ENCODE measurements around the gene LPP.

Gene LPP

DNA sequence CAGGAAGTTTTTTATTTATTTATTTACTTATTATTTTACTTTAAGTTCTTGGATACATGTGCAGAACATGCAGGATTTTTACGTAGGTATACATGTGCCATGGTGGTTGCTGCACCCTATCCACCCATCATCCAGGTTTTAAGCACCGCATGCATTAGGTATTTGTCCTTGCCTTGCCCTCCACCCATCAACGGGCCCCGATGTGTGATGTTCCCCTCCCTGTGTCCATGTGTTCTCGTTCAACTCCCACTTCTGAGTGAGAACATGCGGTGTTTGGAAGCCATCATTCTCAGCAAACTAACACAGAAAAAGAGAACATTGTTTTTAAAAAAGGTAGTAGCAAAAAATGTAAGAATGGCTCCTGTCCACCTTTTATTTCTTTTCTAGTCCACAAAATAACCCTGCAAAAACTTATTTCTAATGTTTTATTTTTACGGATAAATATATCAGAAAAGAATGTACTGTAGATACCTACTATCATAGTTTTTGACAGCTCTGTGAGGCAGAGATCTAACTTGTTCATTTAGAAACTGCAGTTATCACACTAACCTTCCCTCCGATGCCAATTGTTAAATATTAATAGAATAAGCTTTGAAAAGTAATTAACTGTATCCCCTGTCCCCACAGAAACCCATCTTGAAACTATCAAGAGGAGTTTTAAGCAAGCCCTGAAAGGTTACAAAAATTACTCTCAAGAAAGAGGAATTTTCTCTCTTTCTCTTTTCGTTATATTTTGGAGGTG lies 189.2 kb downstream of the LPP start:
- DNase-seq = no peak

- no peak for DNase-seq
These were observed 189.9 kb downstream of the LPP start for GRCh38 chr3:188343894-188344293.

DNA sequence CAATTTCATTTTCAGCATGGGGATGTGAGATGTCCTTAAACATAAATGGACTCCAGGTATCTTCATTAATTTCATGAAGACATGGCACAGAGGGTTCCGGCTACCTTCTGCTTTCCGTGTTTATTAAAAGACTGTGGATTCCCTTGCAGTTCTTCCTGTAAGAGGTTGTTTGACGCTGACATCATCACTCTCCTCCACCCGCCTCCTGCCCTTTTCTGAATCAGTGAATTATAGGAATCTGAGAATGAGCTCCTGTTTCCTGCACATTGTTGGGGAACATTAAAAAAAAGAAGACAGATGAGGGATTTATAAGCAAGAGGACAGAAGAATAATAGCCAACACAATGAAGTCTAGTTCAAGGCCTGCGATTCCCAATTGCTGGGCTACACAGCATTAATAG lies 191.3 kb downstream of the LPP start:
- no peak for DNase-seq

DNA sequence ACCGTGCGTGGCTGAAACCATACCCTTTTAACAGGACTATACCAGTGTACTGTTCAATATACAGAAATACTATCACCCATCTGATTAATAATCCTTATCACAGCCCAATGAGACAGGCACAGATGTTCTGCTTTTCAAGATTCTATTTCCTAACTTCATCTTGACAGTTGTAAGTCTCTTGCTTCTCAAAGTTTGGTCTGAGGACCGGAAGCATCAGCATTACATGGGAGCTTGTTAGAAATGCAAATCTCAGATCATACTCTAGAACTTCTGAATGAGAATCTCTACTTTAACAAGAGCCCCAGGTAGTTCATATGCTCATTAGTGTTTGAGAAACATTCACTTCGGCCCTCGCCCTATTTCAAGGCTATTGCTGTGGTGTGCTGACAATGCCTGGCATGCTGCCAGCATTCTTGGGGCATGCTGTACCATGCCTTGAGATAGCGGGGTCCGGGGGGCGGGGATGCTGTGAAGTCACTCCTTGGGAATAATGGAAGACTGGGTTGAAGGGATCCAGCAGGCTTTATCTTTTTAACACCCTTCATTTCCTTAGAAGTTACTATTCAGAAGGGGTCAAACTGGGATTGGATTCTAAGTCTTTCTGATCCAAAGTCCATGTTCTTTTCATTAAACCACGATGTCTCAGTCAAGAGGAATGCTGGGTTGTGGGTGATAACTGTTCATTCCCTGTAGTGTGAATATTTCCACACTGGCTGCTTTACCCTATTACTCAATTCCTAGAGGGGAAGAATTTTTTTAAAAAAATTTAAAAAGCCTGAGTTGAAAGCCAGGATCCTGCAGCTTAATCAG lies 194.7 kb downstream of the LPP start:
- DNase-seq = peak; percentile 15

DNA sequence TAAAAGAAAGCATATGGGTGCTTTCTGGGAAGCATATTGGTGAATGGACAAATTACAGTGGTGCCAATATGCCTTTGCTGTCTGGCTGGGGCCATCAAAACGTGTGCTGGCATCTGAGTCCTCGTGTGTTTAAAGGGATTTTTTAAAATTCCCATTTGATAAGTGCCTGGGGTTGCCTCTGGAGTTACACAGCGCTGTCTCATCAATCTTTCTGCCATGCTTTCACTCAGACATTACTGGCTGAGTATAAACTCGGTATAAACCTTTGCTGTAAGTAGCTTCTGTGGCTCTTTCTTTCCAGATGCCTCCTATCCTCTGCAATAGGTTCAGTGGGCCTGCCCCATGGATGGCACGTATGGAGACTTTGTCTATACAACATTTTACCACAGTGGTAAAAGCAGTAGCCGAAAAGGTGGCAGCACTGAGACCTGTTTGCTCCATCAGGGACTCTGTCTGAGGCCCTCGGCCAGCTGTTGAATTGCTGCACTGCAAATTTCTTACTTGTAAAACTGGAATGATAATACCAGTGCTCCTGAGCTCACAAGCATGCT lies 195.5 kb downstream of the LPP start:
- no peak for DNase-seq

- no peak for DNase-seq
These were observed 196.0 kb downstream of the LPP start for GRCh38 chr3:188349933-188350332.

- no peak for DNase-seq
These were observed 197.0 kb downstream of the LPP start for GRCh38 chr3:188350961-188351360.

DNA sequence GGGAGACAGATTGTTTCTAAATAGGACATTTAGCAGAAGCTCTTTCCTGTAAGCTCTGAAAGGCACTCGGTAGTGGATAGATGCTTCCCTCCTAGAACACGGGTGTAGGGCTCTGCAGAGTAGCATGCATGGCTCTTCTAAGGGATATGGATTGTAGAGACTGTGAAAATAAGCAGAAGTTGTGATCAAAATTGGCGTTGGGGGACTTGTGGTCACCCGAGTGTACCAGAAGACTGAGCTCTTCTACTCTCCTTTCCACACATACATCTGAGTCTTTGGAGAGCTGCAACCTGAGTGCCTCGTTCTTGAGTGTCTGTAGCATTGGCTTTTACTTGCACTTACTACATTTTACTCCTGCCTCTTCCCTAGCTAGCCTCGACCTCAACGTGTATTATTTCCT lies 197.7 kb downstream of the LPP start:
- no peak for DNase-seq

DNA sequence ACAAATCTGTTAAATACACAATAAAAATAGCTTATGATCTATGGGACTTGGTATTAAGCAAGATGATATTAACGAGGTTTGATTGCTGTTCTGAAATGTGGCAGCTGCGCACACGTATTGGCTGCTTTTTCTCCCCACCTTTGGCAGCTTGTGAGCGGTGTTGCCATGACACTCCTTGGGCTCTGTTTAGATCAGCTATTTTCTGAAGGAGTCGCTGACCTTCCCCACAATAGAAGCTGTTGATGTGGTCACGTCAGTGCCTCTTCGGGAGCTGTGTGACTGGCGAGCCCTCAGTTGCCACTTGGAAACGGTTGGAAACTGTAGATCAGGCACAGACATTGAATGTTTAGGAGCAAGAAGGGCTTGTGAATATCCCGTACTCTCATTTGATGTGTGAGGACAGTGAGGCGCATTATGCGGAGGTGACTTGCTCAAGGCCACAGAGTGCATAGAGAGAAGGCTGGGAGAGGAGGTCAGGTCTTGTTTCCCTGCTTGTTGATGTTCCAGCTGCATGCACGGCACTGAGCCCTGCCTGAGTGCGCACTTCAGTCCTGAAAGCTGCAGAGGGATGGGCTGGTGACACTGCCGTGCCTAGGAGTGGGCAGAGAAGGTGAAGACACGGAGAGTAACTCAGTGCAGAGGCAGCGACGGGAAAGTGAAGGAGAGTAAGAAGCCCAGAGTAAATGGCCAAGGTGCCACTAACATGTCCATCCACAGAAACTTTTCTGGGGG lies 198.4 kb downstream of the LPP start:
- no peak for DNase-seq

DNA sequence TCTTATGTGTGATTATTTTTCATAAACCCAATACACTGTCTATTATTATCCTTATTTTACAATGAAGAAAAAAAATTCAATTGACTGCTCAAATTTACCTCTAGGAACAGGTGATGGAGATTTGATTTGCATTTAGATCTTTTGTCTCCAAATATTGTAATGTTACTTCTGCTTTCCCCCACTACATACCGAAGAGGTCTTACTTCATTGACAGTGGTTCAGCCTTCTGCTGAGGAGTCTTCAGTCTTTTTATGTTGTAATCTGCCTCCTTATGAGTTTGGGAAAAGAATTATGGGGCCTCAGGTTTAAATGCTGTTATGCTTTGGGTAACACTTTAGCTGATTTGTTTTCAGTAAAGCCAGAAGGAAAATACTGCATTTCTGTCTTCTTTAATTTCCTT lies 199.5 kb downstream of the LPP start:
- DNase-seq = no peak

- no peak for DNase-seq
These were observed 205.0 kb downstream of the LPP start for GRCh38 chr3:188358787-188359493.

- no peak for DNase-seq
These were observed 206.5 kb downstream of the LPP start for GRCh38 chr3:188360364-188360881.

DNA sequence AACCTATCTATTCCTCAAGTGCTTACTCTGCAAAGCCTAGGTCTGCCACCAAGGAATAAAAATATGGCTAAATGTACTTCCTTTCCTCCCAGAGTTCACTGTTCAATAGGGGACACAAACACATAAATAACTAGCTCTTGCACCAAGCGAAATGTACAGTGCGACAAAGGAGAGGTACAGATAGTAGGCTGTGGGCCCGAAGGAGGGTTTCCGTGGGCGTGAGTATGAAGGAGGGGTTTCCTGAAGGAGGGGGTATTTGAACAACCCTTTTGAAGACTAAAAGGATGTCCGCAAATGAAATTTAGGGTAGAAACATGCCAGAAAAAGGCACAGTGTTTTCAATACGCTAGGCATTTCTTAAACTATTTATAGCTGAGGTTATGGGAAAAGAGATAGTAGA lies 207.9 kb downstream of the LPP start:
- DNase-seq = no peak

GRCh38 chr3:188362405-188362831 lies 208.5 kb downstream of the LPP start:
- DNase-seq = no peak

GRCh38 chr3:188365184-188365583 lies 211.2 kb downstream of the LPP start:
- no peak for DNase-seq

- DNase-seq = no peak
These were observed 212.2 kb downstream of the LPP start for GRCh38 chr3:188365988-188366698.

- DNase-seq = no peak
These were observed 213.7 kb downstream of the LPP start for GRCh38 chr3:188367678-188368077.

GRCh38 chr3:188369526-188369925 lies 215.6 kb downstream of the LPP start:
- no peak for DNase-seq

DNA sequence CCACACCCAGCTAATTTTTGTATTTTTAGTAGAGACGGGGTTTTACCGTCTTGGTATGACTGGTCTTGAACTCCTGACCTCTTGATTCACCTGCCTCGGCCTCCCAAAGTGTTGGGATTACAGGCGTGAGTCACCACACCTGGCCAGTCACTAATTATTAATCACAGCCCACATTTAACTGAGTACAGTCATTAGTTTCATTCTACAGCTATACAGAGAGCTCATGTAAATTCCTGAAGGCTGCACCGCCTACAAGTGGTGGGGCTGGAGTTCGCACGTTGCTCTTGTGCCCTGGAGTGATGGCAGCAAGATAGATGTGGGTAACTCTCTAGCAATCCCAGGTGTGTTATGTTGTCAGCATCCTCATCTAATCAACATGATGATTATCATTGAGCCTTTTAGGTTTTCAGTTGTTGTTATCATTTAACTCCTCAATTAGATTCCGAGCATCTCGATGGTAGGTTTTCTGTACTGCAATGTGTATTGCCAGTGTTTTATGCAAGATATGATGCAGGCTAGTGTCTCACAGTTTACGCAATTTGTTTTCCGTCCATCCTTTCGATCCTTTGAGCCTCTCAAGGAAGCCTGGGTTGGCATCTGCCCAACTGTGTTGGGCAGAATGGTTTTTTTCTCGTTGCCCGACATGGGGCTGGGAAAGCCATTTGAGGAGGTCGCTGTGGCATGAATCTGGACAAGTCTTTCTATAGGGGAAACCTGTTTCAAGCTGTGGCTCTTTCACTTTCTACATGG lies 216.3 kb downstream of the LPP start:
- no peak for DNase-seq

DNA sequence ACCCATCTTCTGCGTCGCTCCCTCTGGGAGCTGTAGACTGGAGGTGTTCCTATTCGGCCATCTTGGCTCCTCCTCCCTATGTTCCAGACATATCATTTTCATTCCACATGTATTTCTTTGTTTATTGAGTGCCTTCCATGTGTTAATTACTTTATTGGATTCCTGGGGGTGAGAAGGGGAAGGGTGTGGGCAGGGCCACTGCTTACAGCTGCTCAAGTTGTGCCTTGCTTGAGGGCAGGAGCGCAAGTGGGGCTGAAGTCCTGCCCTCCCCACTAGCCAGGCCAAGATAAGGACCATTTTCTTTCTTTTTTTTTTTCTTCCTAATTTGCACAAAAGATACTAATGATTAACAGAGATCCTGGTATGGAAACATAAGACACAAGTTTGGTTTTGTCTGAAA lies 224.8 kb downstream of the LPP start:
- no peak for DNase-seq

GRCh38 chr3:188380252-188380651 lies 226.3 kb downstream of the LPP start:
- no peak for DNase-seq
